ENCODE results near the gene NSUN2.

The NSUN2 gene

DNA sequence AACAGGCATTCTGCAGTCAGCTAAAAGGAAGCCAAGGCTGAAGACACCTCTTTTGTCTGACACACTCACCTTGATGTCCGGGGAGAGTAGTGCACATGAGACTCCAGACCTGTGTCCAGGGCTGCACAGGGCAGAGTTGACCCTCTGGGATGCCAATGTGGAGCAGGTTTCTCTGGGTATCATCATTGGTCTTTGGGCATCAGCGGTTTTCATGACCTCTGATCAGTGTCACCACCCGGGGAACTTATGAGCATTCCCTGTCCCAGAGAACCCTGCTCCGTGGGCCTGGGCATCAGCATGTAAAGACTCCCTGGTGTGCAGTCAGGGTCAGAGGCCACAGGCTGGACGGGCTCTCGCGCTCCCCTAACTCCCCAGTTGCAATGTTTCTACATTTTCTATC, 80.2 kb downstream of the NSUN2 start:
- no peaks in the 10 kb centered on the region for H3K4me1 ChIP-seq (ENCODE audit: insufficient read depth, low read length)
- H3K9me3 ChIP-seq (ENCODE audit: low read length): no peaks in the 10 kb centered on the region
- peaks cover 3% of the 10 kb centered on the region for H3K27me3 ChIP-seq (ENCODE audit: insufficient read depth, low read length)
- no peak overlapping the region for H3K4me3 ChIP-seq (ENCODE audit: low read length)
- no peak overlapping the region for H2AFZ ChIP-seq (ENCODE audit: low read depth, low read length)
- no peaks in the 10 kb centered on the region for H3K36me3 ChIP-seq (ENCODE audit: insufficient read depth, low read length)

DNA sequence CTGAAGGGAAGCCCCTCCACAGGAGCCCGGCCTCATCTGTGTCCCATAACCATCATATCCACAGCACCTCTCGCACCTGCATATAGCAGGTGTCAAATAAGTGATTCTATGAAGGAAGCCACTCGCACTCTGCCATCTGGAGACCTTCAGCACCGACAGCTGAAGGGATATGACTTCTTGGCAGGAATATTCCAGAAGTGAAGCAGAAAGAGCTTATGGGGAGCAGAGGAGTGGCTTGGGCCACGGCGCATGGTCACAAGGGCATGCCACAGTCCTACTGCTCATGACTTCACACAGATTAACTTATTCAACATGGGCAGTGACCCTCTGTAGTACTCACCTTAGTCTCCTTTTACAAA, 80.9 kb downstream of the NSUN2 start:
- Histone ChIP-seq H3K9me3 (ENCODE audit: low read length) (no peaks in the 10 kb centered on the region), H2AFZ (ENCODE audit: low read depth, low read length) (no peak overlapping the region), H3K4me3 (ENCODE audit: low read length) (no peak overlapping the region), H3K36me3 (ENCODE audit: insufficient read depth, low read length) (no peaks in the 10 kb centered on the region), H3K4me1 (ENCODE audit: insufficient read depth, low read length) (no peaks in the 10 kb centered on the region), H3K27me3 (ENCODE audit: insufficient read depth, low read length) (peaks cover 3% of the 10 kb centered on the region)

DNA sequence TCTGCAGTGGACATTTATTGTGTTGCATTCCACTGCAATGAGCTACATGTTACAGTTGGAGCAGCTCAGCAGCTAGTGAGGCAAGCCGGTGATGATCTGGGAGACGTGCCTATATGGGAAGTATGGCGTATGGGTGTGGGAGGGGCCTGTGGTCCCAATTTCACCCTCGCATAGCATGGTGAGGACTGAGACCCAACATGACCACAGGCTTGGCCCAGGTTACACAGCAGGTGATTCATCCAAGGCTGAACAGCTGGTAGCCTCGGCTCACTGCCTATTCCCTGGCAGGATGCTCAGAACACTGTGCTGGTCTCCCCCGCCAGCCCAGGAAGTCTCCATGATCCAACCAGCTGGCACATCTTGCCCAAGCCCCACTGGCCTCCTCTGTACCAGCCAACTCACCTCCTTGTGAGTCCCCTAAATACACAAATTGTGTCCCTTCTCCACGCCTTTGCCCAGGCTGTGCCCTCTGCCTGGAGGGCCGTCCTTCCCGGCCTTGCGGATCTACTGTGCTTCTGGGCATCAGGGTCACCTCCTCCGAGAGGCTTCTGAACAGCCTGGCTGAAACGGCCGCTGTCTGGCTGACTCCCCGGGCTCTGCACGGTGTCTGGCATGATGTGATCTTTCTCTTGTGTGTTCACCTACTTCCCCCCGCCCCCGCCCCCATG, 81.4 kb downstream of the NSUN2 start:
- H2AFZ ChIP-seq (ENCODE audit: low read depth, low read length): no peak overlapping the region
- peaks cover 3% of the 10 kb centered on the region for H3K27me3 ChIP-seq (ENCODE audit: insufficient read depth, low read length)

DNA sequence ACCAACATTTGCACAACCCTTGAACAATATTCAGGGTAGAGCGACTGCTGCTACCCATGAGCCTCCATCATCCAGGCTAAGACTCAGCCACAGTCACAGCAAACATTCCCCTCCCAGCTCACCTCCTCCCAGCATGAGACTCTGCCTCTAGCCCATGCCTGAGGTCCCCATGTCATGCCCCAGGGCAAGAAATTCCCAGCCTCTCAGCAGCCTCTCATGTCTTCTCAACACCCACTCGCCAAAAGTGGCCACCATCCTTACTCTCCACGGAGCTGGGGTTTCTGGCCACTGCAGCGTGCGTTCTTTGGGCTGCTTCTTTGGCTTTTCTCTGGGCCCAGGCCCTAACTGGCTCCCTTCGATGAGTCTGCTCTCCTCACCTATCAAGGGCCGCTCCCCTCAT, 82.2 kb downstream of the NSUN2 start:
- H3K4me3 ChIP-seq (ENCODE audit: low read length): no peak overlapping the region
- no peaks in the 10 kb centered on the region for H3K9me3 ChIP-seq (ENCODE audit: low read length)
- H2AFZ ChIP-seq (ENCODE audit: low read depth, low read length): no peak overlapping the region
- peaks cover 3% of the 10 kb centered on the region for H3K27me3 ChIP-seq (ENCODE audit: insufficient read depth, low read length)
- H3K36me3 ChIP-seq (ENCODE audit: insufficient read depth, low read length): no peaks in the 10 kb centered on the region
- H3K4me1 ChIP-seq (ENCODE audit: insufficient read depth, low read length): no peaks in the 10 kb centered on the region

More for the DNA sequence above, 81.4 kb downstream of the NSUN2 start:
- Histone ChIP-seq H3K9me3 (ENCODE audit: low read length) (no peaks in the 10 kb centered on the region), H3K4me3 (ENCODE audit: low read length) (no peak overlapping the region), H3K36me3 (ENCODE audit: insufficient read depth, low read length) (no peaks in the 10 kb centered on the region), H3K4me1 (ENCODE audit: insufficient read depth, low read length) (no peaks in the 10 kb centered on the region)
